GM12891 (cell line): ENCODE data around the gene CHST2. TPM values are rescaled to one million over a fixed set of nuclear protein-coding genes. Genes with fewer than 3 reads are reported as not detected.
A peak's percentile ranks its signal among the peaks of the same experiment; 100 is the strongest.
"Not testable (repeated sequence)": the region's sequence is repeated elsewhere in the genome, so short reads cannot be mapped to it uniquely, and the experiment has no call there.

Experiments
- DNase-seq: peaks from one replicate; pipeline ENCODE4 v3.0.0; 2011; ENCODE audit warnings: low spot score; ENCODE audit not compliant: insufficient read length
- FAIRE-seq: peaks from 2 replicates; lab custom pipeline; 2011; peaks lifted over from hg19 to GRCh38; lab: Jason Lieb, UNC
- PAX5 ChIP-seq: IDR thresholded peaks from 2 replicates; pipeline ENCODE4 v1.6.1; 2011; ENCODE audit warnings: low read length, moderate library complexity, mild to moderate bottlenecking; ENCODE audit not compliant: insufficient read depth, severe bottlenecking
- POLR2A ChIP-seq: IDR thresholded peaks from 2 replicates; pipeline ENCODE4 v1.6.1; 2011; ENCODE audit warnings: low read depth, low read length, control low read depth
- POLR2AphosphoS5 ChIP-seq: IDR thresholded peaks from 2 replicates; pipeline ENCODE4 v1.6.1; 2011; ENCODE audit warnings: low read depth, low read length, control low read depth
- POU2F2 ChIP-seq: IDR thresholded peaks from 2 replicates; pipeline ENCODE4 v1.6.1; 2011; ENCODE audit warnings: low read depth, mild to moderate bottlenecking, control low read depth, low read length, moderate library complexity
- SPI1 ChIP-seq: IDR thresholded peaks from 2 replicates; pipeline ENCODE4 v1.6.1; 2011; ENCODE audit warnings: low read depth, low read length, control low read depth
- TAF1 ChIP-seq: IDR thresholded peaks from 2 replicates; pipeline ENCODE4 v1.6.1; 2011; ENCODE audit warnings: low read depth, low read length, control low read depth
- polyA plus RNA-seq: library from polyadenylated mRNA; unstranded; fragments of >200 nt; gene quantifications from one replicate; pipeline ENCODE4 v1.2.1, GENCODE V29; 2012; ENCODE audit warnings: low read depth, missing spikeins, inconsistent platforms; ENCODE audit not compliant: missing spikeins

The CHST2 gene, protein sequence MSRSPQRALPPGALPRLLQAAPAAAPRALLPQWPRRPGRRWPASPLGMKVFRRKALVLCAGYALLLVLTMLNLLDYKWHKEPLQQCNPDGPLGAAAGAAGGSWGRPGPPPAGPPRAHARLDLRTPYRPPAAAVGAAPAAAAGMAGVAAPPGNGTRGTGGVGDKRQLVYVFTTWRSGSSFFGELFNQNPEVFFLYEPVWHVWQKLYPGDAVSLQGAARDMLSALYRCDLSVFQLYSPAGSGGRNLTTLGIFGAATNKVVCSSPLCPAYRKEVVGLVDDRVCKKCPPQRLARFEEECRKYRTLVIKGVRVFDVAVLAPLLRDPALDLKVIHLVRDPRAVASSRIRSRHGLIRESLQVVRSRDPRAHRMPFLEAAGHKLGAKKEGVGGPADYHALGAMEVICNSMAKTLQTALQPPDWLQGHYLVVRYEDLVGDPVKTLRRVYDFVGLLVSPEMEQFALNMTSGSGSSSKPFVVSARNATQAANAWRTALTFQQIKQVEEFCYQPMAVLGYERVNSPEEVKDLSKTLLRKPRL
- 21.8 TPM for polyA plus RNA-seq

- TF ChIP-seq POLR2A, result peak; percentile 77
- TF ChIP-seq PAX5, result no peak
- TF ChIP-seq POLR2AphosphoS5, result peak; percentile 60
- no peak for TF ChIP-seq SPI1
- 0 out of 2 replicates have a peak, but pooled peaks have one; percentile 4 for TF ChIP-seq POU2F2
- peak; percentile 86 for TF ChIP-seq TAF1
- peak; percentile 96 for FAIRE-seq
Measured at GRCh38 chr3:143119009-143119914, at the start of gene CHST2. Gene CHST2 (plus strand): TSS chr3:143119771. CDS start chr3:143120817, 1,046 bp downstream.

DNA sequence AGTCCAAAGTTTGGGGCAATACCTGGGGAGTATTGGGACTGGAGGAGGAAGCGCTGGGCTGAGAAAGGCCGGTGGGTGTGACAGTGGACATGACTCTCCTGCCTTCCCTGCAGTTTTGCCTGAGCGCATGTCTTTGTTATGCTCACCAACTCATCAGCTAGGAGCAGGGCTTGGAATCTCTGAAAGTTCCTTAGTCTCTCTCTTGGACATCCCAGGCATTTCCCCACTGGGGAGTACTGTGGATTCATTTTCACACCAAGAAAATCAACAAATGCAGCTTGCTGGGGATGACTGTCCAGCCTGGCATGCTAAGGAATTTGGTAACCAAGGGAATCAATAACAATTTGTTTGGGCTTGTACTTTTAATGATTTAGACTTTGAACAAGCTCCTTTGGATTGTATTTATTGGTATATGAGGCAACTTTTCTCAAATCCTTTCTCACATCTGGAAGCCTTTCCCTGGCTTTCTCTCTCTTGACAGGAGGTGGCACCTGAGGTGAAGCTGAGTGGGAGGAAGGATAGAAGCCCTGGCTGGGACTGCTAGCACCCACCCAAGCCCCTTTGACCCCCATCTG is 48.5 kb upstream of the CHST2 start:
- DNase-seq (no peak), FAIRE-seq (no peak)
- TF ChIP-seq POU2F2 (no peak), TAF1 (no peak), PAX5 (no peak), SPI1 (no peak), POLR2A (no peak), POLR2AphosphoS5 (no peak)

More at GRCh38 chr3:143119009-143119914, at the start of gene CHST2:
- peak; percentile 88 for DNase-seq

- TF ChIP-seq TAF1, result no peak
- TF ChIP-seq SPI1, result no peak
- no peak for TF ChIP-seq POU2F2
- TF ChIP-seq PAX5, result no peak
- TF ChIP-seq POLR2A, result no peak
- TF ChIP-seq POLR2AphosphoS5, result no peak
- DNase-seq (no peak), FAIRE-seq (no peak)
Measured at GRCh38 chr3:143071776-143072175, 47.8 kb upstream of the CHST2 start.

- not testable (repeated sequence) for DNase-seq, FAIRE-seq
Measured at GRCh38 chr3:143072298-143073020, 47.1 kb upstream of the CHST2 start.

- FAIRE-seq, DNase-seq: not testable (repeated sequence)
Measured at GRCh38 chr3:143073541-143073940, 46.0 kb upstream of the CHST2 start.

- DNase-seq, FAIRE-seq: not testable (repeated sequence)
Measured at GRCh38 chr3:143073983-143074382, 45.6 kb upstream of the CHST2 start.

- FAIRE-seq, result no peak
- no peak for TF ChIP-seq POLR2AphosphoS5
- TF ChIP-seq TAF1, result no peak
- no peak for TF ChIP-seq POLR2A
- no peak for TF ChIP-seq SPI1
- TF ChIP-seq PAX5, result no peak
- no peak for TF ChIP-seq POU2F2
- DNase-seq, result no peak
Measured at GRCh38 chr3:143078883-143079282, 40.7 kb upstream of the CHST2 start.

- no peak for TF ChIP-seq SPI1
- no peak for TF ChIP-seq POU2F2
- no peak for TF ChIP-seq POLR2A
- TF ChIP-seq TAF1, result no peak
- no peak for TF ChIP-seq PAX5
- TF ChIP-seq POLR2AphosphoS5, result no peak
- no peak for DNase-seq
- FAIRE-seq, result peak; percentile 38
Measured at GRCh38 chr3:143080196-143080595, 39.4 kb upstream of the CHST2 start.

- DNase-seq, result no peak
- TF ChIP-seq POLR2A (no peak), SPI1 (no peak), PAX5 (no peak), POU2F2 (no peak), POLR2AphosphoS5 (no peak), TAF1 (no peak)
- FAIRE-seq, result no peak
Measured at GRCh38 chr3:143081365-143081764, 38.2 kb upstream of the CHST2 start.
